22Rv1 (cell line): ENCODE measurements around the gene RHOD.

Experiments
- CTCF ChIP-seq: fragments of 450-650 bp; IDR thresholded peaks from 2 replicates; pipeline ENCODE4 v1.5.1; 2017; ENCODE audit warnings: mild to moderate bottlenecking
- ZFX ChIP-seq: fragments of 450-650 bp; IDR thresholded peaks from 2 replicates; pipeline ENCODE4 v1.6.1; 2017; ENCODE audit warnings: antibody characterized with exemption, borderline replicate concordance

DNA sequence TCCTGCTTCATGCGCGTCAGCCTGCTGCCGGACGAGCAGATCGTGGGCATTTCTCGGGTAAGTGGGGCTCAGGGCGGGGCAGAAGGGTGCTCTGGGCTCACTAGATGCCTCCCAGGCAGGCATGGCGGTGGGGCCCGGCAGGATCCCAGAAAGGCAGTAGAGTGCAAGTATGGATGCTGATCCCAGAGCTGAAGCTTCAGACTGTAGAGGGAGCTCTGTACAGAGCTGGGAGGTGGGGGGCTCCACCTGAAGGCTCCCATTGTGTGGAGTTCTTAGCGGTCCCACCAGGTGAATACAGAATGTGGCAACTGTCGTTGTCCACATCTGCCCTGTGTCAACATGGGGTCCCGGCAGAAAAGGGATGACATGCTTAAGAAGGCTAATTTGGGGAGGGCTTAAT lies 16.5 kb upstream of the RHOD start:
- TF ChIP-seq CTCF (no peak), ZFX (no peak)
